ENCODE results near the gene GLIS1.
A peak's percentile ranks its signal among the peaks of the same experiment; 100 is the strongest.

The GLIS1 gene

GRCh38 chr1:53485478-53486394 lies 253.2 kb downstream of the GLIS1 start:
- DNase-seq (ENCODE audit: low spot score) = peak; percentile 66

GRCh38 chr1:53484705-53485477 lies 254.1 kb downstream of the GLIS1 start:
- no peak for DNase-seq (ENCODE audit: low spot score)

- no peak for DNase-seq (ENCODE audit: low spot score)
Measured at GRCh38 chr1:53483656-53484055, 255.3 kb downstream of the GLIS1 start.

GRCh38 chr1:53483170-53483569 lies 255.8 kb downstream of the GLIS1 start:
- DNase-seq (ENCODE audit: low spot score) = no peak

- peak; percentile 26 for DNase-seq (ENCODE audit: low spot score)
Measured at GRCh38 chr1:53482441-53483153, 256.4 kb downstream of the GLIS1 start.

GRCh38 chr1:53481456-53481855 lies 257.5 kb downstream of the GLIS1 start:
- no peak for DNase-seq (ENCODE audit: low spot score)

GRCh38 chr1:53480678-53481077 lies 258.3 kb downstream of the GLIS1 start:
- DNase-seq (ENCODE audit: low spot score) = no peak

GRCh38 chr1:53478502-53478818 lies 260.5 kb downstream of the GLIS1 start:
- no peak for DNase-seq (ENCODE audit: low spot score)

- DNase-seq (ENCODE audit: low spot score) = no peak
Measured at GRCh38 chr1:53477651-53478501, 261.1 kb downstream of the GLIS1 start.

GRCh38 chr1:53476579-53476978 lies 262.4 kb downstream of the GLIS1 start:
- DNase-seq (ENCODE audit: low spot score) = no peak

GRCh38 chr1:53475664-53476063 lies 263.3 kb downstream of the GLIS1 start:
- DNase-seq (ENCODE audit: low spot score) = no peak

- no peak for DNase-seq (ENCODE audit: low spot score)
Measured at GRCh38 chr1:53473463-53473862, 265.5 kb downstream of the GLIS1 start.

- no peak for DNase-seq (ENCODE audit: low spot score)
Measured at GRCh38 chr1:53471000-53471399, 268.0 kb downstream of the GLIS1 start.

- DNase-seq (ENCODE audit: low spot score) = no peak
Measured at GRCh38 chr1:53470584-53470983, 268.4 kb downstream of the GLIS1 start.

GRCh38 chr1:53470155-53470554 lies 268.8 kb downstream of the GLIS1 start:
- DNase-seq (ENCODE audit: low spot score) = no peak

GRCh38 chr1:53469373-53469772 lies 269.6 kb downstream of the GLIS1 start:
- no peak for DNase-seq (ENCODE audit: low spot score)

GRCh38 chr1:53468374-53468773 lies 270.6 kb downstream of the GLIS1 start:
- DNase-seq (ENCODE audit: low spot score) = no peak

- DNase-seq (ENCODE audit: low spot score) = no peak
Measured at GRCh38 chr1:53467391-53467790, 271.6 kb downstream of the GLIS1 start.

- no peak for DNase-seq (ENCODE audit: low spot score)
Measured at GRCh38 chr1:53465023-53465957, 273.7 kb downstream of the GLIS1 start.
